HepG2 (cell line): Measurements from ENCODE around the gene C20orf204. TPM values are rescaled to one million over a fixed set of nuclear protein-coding genes. Genes with fewer than 3 reads are reported as not detected.

ENCODE experiments used
- CEBPG ChIP-seq: IDR thresholded peaks from 2 replicates; pipeline ENCODE4 v1.6.1; 2016
- FOXA3 ChIP-seq: IDR thresholded peaks from 2 replicates; pipeline ENCODE4 v1.6.1; 2016; ENCODE audit warnings: missing genetic modification reagents, missing compliant biosample characterization
- HOXA3 ChIP-seq: sonication (generic); formaldehyde crosslinking; IDR thresholded peaks from 2 replicates; pipeline ENCODE4 v1.5.0; 2020; ENCODE audit warnings: missing genetic modification reagents
- KIAA2018 ChIP-seq: sonication (generic); formaldehyde crosslinking; IDR thresholded peaks from 2 replicates; pipeline ENCODE4 v1.5.0; 2020; ENCODE audit warnings: mild to moderate bottlenecking, missing genetic modification reagents, borderline replicate concordance
- LBX2 ChIP-seq: sonication (generic); formaldehyde crosslinking; IDR thresholded peaks from 2 replicates; pipeline ENCODE4 v1.5.0; 2020; ENCODE audit warnings: missing genetic modification reagents, mild to moderate bottlenecking, borderline replicate concordance
- MXD1 ChIP-seq: sonication (generic); formaldehyde crosslinking; IDR thresholded peaks from 2 replicates; pipeline ENCODE4 v1.4.0; 2020; ENCODE audit warnings: mild to moderate bottlenecking, missing genetic modification reagents
- NFYC ChIP-seq: IDR thresholded peaks from 2 replicates; pipeline ENCODE4 v1.6.1; 2016; ENCODE audit warnings: missing genetic modification reagents, missing compliant biosample characterization
- NR2F6 ChIP-seq, 2 experiments: IDR thresholded peaks; 2 replicates each; pipeline ENCODE4 v1.6.1; 2016; ENCODE audit warnings: antibody characterized with exemption in 1 of 2, mild to moderate bottlenecking in 1 of 2
- RXRA ChIP-seq: sonication (generic); formaldehyde crosslinking; IDR thresholded peaks from 2 replicates; pipeline ENCODE4 v1.5.1; 2020; ENCODE audit warnings: missing genetic modification reagents
- SMYD3 ChIP-seq: sonication (generic); formaldehyde crosslinking; IDR thresholded peaks from 2 replicates; pipeline ENCODE4 v1.8.1; 2023; ENCODE audit warnings: mild to moderate bottlenecking, missing genetic modification reagents
- TEAD3 ChIP-seq: optimal IDR thresholded peaks from 2 replicates; pipeline ENCODE3; 2016; ENCODE audit warnings: borderline replicate concordance
- THAP11 ChIP-seq: IDR thresholded peaks from 2 replicates; pipeline ENCODE4 v1.6.1; 2016; ENCODE audit warnings: missing biosample characterization, missing genetic modification reagents
- U2AF2 ChIP-seq: fragments of 200-400 bp; formaldehyde crosslinking; IDR thresholded peaks from 2 replicates; pipeline ENCODE4 v1.6.1; 2017; ENCODE audit warnings: low read depth, mild to moderate bottlenecking, low read length
- ZC3H13 ChIP-seq: sonication (generic); formaldehyde crosslinking; IDR thresholded peaks from 2 replicates; pipeline ENCODE4 v1.8.1; 2023; ENCODE audit warnings: mild to moderate bottlenecking, missing genetic modification reagents, moderate library complexity
- ZNF503 ChIP-seq: sonication (generic); formaldehyde crosslinking; IDR thresholded peaks from 2 replicates; pipeline ENCODE4 v1.4.0; 2020; ENCODE audit warnings: missing genetic modification reagents
- ZNF567 ChIP-seq: sonication (generic); formaldehyde crosslinking; IDR thresholded peaks from 2 replicates; pipeline ENCODE4 v1.8.1; 2023; ENCODE audit warnings: mild to moderate bottlenecking, missing genetic modification reagents, borderline replicate concordance
- ZNF790 ChIP-seq: sonication (generic); formaldehyde crosslinking; IDR thresholded peaks from 2 replicates; pipeline ENCODE4 v1.8.0; 2022; ENCODE audit warnings: missing genetic modification reagents, mild to moderate bottlenecking, borderline replicate concordance
- ZSCAN25 ChIP-seq: sonication (generic); formaldehyde crosslinking; IDR thresholded peaks from 2 replicates; pipeline ENCODE4 v1.8.0; 2022; ENCODE audit warnings: mild to moderate bottlenecking, missing genetic modification reagents
- polyA plus RNA-seq, 8 experiments: library from polyadenylated mRNA; depleted of rRNA in 3 of 8; stranded (reverse) in 7 of 8; unstranded in 1 of 8; fragments of >200 nt; fragmentation: Illumina TruSeq in 4 of 8; extraction: Trizol in 4 of 8; gene quantifications; 2 replicates each; pipeline versions ENCODE4 v1.2.1 to v1.2.3, GENCODE V29; 2011 to 2016; ENCODE audit warnings: low read depth in 4 of 8, missing spikeins in 1 of 8, mixed read lengths in 1 of 8; ENCODE audit not compliant: insufficient read depth in 1 of 8
- total RNA-seq, 5 experiments: library from RNA; depleted of rRNA; stranded (reverse); fragments of >200 nt; fragmentation: Illumina TruSeq; extraction: Trizol; gene quantifications; 2 replicates each; pipeline ENCODE4 v1.2.3, GENCODE V29; 2016; ENCODE audit warnings: low read depth in 1 of 5

Gene C20orf204
- total and polyA plus RNA-seq, 2 of the 13 experiments (the other 11 are each of a cell fraction or from before 2014, with no cell fraction given), result 22.1 to 80.0 TPM

- TF ChIP-seq ZNF503, result no peak
- 0 out of 2 replicates have a peak, but pooled peaks have one; percentile 40 for TF ChIP-seq ZC3H13
- TF ChIP-seq LBX2 (CRISPR knock-in tag), result no peak
- TF ChIP-seq SMYD3 (CRISPR knock-in tag), result no peak
- TF ChIP-seq MXD1, result peak; percentile 15; the same call in 1 of the 2 replicates
- no peak for TF ChIP-seq CEBPG
- TF ChIP-seq TEAD3, result peak; percentile 20
- 0 out of 2 replicates have a peak, but pooled peaks have one; percentile 30 for TF ChIP-seq NR2F6 (IDR thresholded peaks at IDR 0.05)
- peak; percentile 58 for TF ChIP-seq NR2F6 (CRISPR knock-in tag; IDR thresholded peaks at IDR 0.05)
- TF ChIP-seq ZNF567, result 0 out of 2 replicates have a peak, but pooled peaks have one; percentile 66
- TF ChIP-seq HOXA3 (CRISPR knock-in tag), result peak; percentile 31; the same call in 1 of the 2 replicates
- TF ChIP-seq ZNF790 (CRISPR knock-in tag), result 0 out of 2 replicates have a peak, but pooled peaks have one; percentile 37
- TF ChIP-seq NFYC, result peak; percentile 63
- 0 out of 2 replicates have a peak, but pooled peaks have one; percentile 7 for TF ChIP-seq FOXA3 (CRISPR knock-in tag)
- no peak for TF ChIP-seq U2AF2
- no peak for TF ChIP-seq KIAA2018 (CRISPR knock-in tag)
- TF ChIP-seq THAP11 (CRISPR knock-in tag), result peak; percentile 63; the same call in 1 of the 2 replicates
- TF ChIP-seq RXRA, result peak; percentile 89
- TF ChIP-seq ZSCAN25 (CRISPR knock-in tag), result 0 out of 2 replicates have a peak, but pooled peaks have one; percentile 4
Measured at GRCh38 chr20:64065974-64066343, 30.0 kb downstream of the C20orf204 start (continued).
